Neural progenitor cell (in vitro differentiated cells): ENCODE data around the gene DZIP1L.

ENCODE experiments used
- EZH2 ChIP-seq: fragments of 200-600 bp; sonication (generic); IDR thresholded peaks from 2 replicates; pipeline ENCODE4 v1.6.1; 2017; ENCODE audit warnings: antibody characterized with exemption, mild to moderate bottlenecking, moderate library complexity
- EZH2phosphoT487 ChIP-seq: fragments of 200-600 bp; sonication (generic); IDR thresholded peaks from 2 replicates; pipeline ENCODE4 v1.6.1; 2017; ENCODE audit warnings: antibody characterized with exemption
- TF ChIP-seq, protein P1 (sequence below): fragments of 200-600 bp; sonication (generic); IDR thresholded peaks from 2 replicates; pipeline ENCODE4 v1.5.1; 2017; ENCODE audit warnings: antibody characterized with exemption, mild to moderate bottlenecking

DNA sequence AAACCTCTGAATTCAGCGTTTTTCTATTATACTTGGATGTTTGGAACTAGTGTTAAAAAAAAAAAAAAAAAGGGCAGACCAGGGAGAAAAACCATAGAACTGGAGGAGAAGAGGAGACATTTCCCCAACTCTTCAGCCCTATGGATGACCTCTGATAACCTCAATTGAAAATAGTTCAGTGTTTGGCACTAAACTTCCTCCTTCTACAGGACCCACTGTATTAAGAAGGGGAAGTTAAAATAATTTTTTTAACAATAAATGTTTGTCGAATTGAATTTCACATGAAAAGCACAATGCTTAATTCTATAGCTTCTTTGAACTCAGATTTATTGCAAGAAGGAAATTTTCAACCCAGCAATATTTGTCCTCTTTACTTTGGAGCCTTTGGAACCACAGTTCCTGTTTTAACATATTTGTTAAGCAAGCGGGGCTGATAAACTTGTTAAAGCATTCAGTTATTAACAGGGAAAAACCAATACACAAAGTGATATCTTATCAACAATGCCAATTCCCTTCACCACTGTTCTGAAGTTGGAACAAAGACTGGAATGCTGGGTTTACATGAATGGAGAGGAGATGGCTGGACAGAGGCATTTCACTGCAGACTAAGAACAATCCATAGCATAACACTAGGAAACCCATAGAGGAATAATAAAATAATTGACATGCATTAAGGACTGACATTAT lies 19.9 kb upstream of the DZIP1L start:
- TF ChIP-seq, protein P1, sequence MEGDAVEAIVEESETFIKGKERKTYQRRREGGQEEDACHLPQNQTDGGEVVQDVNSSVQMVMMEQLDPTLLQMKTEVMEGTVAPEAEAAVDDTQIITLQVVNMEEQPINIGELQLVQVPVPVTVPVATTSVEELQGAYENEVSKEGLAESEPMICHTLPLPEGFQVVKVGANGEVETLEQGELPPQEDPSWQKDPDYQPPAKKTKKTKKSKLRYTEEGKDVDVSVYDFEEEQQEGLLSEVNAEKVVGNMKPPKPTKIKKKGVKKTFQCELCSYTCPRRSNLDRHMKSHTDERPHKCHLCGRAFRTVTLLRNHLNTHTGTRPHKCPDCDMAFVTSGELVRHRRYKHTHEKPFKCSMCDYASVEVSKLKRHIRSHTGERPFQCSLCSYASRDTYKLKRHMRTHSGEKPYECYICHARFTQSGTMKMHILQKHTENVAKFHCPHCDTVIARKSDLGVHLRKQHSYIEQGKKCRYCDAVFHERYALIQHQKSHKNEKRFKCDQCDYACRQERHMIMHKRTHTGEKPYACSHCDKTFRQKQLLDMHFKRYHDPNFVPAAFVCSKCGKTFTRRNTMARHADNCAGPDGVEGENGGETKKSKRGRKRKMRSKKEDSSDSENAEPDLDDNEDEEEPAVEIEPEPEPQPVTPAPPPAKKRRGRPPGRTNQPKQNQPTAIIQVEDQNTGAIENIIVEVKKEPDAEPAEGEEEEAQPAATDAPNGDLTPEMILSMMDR = no peak
- TF ChIP-seq EZH2 (no peak), EZH2phosphoT487 (no peak)
